COR-L47 (cell line): ENCODE measurements around the gene NLN.
"Not testable (repeated sequence)": the region's sequence is repeated elsewhere in the genome, so short reads cannot be mapped to it uniquely, and the experiment has no call there.

Experiments
- DNase-seq: peaks from one replicate; lab custom pipeline; 2025; lab: John Stamatoyannopoulos, UW

The NLN gene

GRCh38 chr5:65721720-65722574 lies at the start of gene NLN, which contains the start of gene SGTB:
Gene NLN (plus strand): TSS chr5:65722205. CDS start chr5:65722374, 169 bp downstream.
Gene SGTB (minus strand): TSS chr5:65722109. CDS start chr5:65720807, 1,302 bp downstream.
- peak; percentile 81 for DNase-seq

DNA sequence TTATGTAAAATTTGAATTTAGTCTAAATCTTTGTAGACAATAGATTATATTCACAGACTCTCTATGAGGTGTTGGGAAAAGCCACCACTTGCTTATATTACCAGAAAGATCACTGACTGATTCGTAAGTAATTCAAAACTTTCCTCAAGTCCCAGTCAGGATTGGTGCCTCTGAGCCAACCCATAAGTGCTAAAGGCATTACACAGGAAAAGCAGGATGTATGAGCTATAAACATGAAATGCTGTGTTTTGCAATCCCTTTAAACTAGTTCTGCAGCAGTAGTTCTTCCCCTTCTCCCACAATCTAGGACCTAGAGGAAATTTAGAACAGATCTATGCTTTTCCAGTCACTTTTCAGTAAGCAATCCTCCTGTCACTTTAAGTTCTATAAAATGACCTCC lies 49.2 kb upstream of the NLN start:
- no peak for DNase-seq

DNA sequence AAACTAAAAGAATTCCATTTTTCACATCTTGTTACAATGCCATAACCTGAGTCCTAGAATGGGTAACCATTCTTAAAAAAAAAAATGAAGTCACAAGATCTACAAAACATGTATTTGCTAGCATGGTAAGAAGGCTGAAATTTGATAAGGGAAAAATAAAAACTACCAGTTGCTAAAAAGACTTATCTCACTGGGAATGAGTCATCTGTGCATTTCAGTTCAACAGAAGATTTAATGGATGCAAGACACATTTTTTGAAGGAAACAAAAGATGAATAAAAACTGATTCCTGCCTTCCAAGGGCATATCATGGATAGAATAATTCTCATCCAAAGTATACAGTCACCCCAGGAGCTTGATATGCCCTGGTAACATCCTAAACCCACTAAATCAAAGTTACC lies 47.3 kb upstream of the NLN start:
- no peak for DNase-seq

DNA sequence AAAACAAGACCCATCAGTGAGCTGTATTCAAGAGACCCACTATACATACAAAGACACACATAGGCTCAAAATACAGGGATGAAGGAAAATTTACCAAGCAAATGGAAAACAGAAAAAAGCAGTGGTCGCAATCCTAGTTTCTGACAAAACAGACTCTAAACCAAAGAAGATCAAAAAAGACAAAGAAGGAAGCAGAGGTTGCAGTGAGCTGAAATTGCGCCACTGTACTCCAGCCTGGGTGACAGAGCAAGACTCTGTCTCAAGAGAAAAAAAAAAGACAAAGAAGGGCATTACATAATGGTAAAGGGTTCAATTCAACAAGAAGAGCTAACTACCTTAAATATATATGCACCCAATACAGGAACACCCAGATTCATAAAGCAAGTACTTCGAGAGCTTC lies 45.9 kb upstream of the NLN start:
- DNase-seq = not testable (repeated sequence)

GRCh38 chr5:65682148-65682547 lies 39.9 kb upstream of the NLN start:
- DNase-seq = no peak

DNA sequence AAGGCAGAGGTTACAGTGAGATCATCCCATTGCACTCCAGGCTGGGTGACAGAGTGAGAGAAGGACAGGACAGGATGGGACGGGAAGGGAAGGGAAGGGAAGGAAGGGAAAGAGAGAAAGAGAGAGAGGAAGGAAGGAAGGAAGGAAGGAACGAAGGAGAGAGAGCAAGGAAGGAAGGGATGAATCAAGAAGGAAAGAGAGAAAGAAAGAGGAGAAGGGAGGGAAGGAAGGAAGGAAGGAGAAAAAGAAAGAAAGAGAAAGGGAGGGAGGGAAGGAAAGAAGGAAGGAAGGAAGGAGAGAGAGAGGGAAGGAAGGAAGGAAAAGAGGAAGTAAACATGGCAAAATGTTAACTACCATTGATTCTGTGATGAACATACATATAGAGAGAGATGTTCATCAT lies 28.9 kb upstream of the NLN start:
- DNase-seq = no peak

GRCh38 chr5:65695162-65695755 lies 26.7 kb upstream of the NLN start:
- DNase-seq = no peak

- DNase-seq = no peak
Observed at GRCh38 chr5:65695896-65696295, 26.1 kb upstream of the NLN start.

DNA sequence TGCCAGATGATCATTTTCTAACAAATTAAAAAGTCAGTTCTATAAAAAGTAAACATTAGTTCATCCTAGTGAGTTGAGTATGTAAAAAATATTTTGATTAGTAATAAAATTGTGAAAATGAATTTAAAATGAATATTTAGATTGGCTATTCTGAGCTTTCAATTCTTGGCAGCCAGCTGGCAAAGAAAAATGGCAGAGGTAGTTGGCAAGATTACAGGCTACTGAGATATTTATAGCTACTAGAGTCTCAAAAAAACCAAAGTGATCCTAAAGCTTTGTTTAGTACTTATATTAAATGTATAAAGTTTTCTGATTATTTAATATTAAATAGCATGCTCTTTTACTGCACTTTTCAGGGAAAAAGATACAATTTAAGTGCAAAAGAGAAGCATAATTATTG lies 25.1 kb upstream of the NLN start:
- DNase-seq = no peak

GRCh38 chr5:65699338-65699737 lies 22.7 kb upstream of the NLN start:
- DNase-seq = no peak

DNA sequence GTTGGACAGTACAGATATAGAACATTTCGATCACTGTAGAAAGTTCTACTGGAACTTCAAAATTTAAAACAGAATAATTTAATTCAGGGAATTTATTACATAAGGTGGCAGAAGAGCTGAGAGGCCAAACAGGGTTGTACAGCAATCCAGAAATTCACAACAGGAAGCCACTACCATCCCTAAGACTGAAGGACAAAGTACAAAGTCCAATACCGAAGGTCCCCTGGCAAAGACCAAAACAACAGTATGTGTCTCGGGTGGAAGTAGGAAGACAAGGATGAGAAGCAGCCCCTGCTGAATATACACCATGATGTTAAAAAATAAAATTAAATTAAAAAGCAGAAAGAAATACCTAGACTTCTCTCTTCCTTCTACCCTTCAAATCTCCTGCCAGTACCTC lies 20.0 kb upstream of the NLN start:
- no peak for DNase-seq

DNA sequence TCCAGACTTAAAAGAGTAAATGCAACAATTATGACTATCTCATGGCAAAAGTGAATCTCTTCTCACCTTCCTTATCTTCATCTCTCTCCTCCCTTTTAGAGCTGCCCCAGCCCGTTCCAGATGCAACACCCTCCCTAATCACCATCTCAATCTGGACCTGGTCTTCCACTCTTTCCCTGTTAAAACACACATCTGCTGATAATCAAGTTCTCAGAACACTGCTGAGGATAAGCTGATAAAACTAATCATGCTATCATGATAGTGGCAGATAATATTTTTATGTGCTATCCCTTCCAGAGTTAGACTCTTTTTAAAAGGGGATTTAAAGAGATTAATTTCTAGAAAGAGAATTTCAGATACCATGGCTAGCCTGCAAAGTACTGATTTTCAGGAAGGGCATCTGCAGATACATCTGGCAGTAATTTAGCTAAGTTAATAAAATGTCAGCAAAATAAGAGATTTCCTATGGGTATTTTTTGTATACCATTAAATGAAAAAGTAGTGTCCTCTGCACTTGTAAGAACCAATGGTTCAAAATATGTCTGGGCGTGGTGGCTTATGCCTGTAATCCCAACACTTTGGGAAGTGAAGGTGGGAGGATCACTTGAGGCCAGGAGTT lies 17.3 kb upstream of the NLN start:
- no peak for DNase-seq

- no peak for DNase-seq
Observed at GRCh38 chr5:65707663-65708062, 14.3 kb upstream of the NLN start.

DNA sequence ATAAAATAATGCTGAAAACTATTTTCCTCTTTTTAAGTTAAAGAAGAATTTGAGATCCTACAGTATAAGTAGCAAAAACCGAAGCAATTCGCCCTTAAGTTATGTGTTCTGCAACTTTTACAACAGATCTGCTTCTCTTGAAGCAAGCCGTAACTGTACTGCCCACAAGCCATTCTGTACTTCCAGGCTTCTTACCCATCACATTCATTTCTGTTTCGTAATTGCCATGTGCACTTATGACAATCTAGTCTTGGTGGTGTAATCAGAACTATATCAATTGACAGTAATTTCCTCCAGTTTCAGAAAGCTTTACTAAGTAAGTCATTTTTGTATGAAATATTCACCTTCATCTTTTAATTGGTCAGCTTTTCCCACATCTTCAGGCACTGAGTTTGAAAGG lies 13.9 kb upstream of the NLN start:
- no peak for DNase-seq

DNA sequence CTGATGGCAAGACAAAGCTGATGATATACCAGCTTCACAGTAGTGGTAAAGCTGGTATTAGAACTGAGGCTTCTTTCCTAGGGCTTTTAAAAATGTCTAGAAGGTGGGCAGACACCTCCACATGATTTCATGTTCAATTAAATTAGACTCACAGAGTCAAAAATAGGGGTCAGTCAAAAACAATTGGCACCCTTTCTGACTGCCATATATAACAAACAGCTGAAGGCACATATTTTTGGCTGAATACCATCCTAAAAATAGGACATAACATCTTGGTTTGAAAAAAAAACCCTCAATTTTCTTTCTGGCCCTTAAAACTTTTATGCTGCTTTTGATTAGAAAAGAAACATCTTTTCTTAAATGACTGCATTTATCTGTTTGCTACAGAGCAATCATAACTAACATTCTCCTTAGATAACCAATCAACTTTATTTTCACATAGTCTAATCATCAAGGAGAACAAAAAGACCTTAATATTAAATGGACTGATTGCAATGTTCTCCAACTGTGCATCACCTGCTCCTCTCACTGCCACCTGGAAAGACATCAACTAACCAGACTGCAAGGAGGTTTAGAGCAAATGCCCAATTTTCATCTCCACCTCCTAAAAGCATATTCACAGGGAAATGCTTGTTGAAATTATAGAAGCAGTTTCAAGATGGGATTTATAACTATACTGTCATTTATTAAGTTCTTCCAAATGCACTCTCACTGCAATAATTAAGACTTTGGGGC lies 3.3 kb upstream of the NLN start:
- DNase-seq = no peak

GRCh38 chr5:65721050-65721719 lies 820 bp upstream of the NLN start:
- DNase-seq = peak; percentile 64

DNA sequence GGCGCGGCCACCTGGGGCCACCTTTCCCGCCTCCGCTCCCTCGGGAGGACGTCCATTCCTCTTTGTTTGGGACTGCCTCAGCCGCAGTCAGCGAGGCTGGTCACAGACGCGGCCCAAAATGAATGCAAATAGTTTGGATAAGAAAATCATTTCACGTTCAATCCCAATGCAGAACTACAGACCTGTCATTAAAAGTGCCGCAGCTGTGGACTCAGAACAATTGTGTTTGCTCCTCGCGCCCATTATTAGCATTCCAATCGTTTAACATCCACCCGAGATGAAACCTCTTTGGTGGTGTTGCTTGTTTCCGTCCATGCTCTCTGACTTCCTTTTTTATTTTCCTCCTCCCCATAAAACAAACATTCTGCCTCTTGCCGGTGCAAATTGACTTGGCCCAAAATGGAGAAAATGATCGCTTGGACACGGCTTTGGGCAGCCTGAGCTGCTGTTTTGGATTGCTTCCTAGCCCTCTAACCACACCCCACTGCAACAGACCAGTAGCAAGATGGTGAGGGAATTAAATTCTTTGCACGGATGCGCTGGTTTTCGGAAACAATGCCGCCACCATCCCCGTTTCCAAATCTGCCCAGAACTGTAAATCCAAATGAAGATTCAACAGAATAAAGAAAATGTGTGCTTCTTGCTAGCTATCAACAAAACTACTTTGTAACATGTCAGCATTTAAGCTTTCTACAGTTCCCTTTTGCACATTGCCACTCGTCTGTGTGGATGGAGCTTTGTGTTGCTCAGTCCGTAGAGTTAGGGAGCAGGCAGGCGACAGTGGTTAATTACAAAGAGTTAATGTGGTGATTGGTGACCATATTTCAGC lies 784 bp downstream of the NLN start:
- peak; percentile 65 for DNase-seq

- no peak for DNase-seq
Observed at GRCh38 chr5:65727491-65728156, 5.6 kb downstream of the NLN start.

GRCh38 chr5:65728218-65728617 lies 6.2 kb downstream of the NLN start:
- no peak for DNase-seq

DNA sequence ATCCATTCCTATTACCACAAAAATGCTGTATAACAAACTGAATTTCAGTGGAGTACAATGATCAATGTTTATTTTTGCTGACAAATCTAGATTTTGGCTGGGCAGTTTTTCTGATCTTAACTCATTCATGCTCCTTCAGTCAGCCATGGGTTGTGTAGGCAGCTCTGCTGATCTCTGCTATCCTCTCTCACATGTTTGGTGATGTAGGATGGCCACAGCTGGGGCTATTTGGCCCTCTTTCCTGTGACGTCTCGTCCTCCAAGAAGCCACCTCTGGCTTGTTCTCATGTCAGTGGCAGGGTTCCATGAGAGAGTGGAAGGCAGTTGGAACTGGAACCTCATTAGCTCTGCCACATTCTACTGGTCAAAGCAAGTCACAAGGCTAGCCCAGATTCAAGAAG lies 8.9 kb downstream of the NLN start:
- no peak for DNase-seq
